Measurements from ENCODE around the gene HM13. TPM values are rescaled to one million over a fixed set of nuclear protein-coding genes. Genes with fewer than 3 reads are reported as not detected.

Gene HM13
- total and polyA plus RNA-seq, 9 of the 15 experiments (the other 6 are each of a cell fraction or from before 2014, with no cell fraction given) = 7.7 to 136 (median 74.5) TPM

- peak; percentile 84 for TF ChIP-seq TEAD4 (IDR thresholded peaks at IDR 0.05; ENCODE audit: low read length)
- TF ChIP-seq TEAD4 (CRISPR knock-in tag; IDR thresholded peaks at IDR 0.05; ENCODE audit: borderline replicate concordance) = no peak
- TF ChIP-seq SIRT6 (IDR thresholded peaks at IDR 0.05; ENCODE audit: low read depth, low read length) = peak; percentile 87
- no peak for TF ChIP-seq CSDE1 (IDR thresholded peaks at IDR 0.05)
- no peak for TF ChIP-seq ZNF140 (CRISPR knock-in tag; IDR thresholded peaks at IDR 0.05)
- TF ChIP-seq ID3 (CRISPR knock-in tag; IDR thresholded peaks at IDR 0.05) = no peak
- peak; percentile 70; the same call in 1 of the 2 replicates for TF ChIP-seq ID3 (tag; IDR thresholded peaks at IDR 0.05)
- TF ChIP-seq CCAR2 (IDR thresholded peaks at IDR 0.05; ENCODE audit: low read depth, low read length) = no peak
- TF ChIP-seq CCNT2 (IDR thresholded peaks at IDR 0.05; ENCODE audit: borderline replicate concordance, extremely low read depth, insufficient read length, low read depth, low read length) = no peak
- no peak for TF ChIP-seq WHSC1 (IDR thresholded peaks at IDR 0.05; ENCODE audit: low read length)
- TF ChIP-seq HNRNPUL1 (IDR thresholded peaks at IDR 0.05; ENCODE audit: low read length) = no peak
- no peak; the same call in 1 of the 2 replicates for TF ChIP-seq RFX7 (CRISPR knock-in tag; IDR thresholded peaks at IDR 0.05)
- TF ChIP-seq XRCC3 (IDR thresholded peaks at IDR 0.05) = no peak
- TF ChIP-seq ZNF232 (CRISPR knock-in tag; IDR thresholded peaks at IDR 0.05) = no peak
- TF ChIP-seq ZFP36 (IDR thresholded peaks at IDR 0.05; ENCODE audit: low read depth, low read length, partially characterized antibody) = no peak
- TF ChIP-seq ASH1L (IDR thresholded peaks at IDR 0.05; ENCODE audit: borderline replicate concordance, low read depth, partially characterized antibody) = no peak
- TF ChIP-seq E2F8 (IDR thresholded peaks at IDR 0.05; ENCODE audit: low read depth, partially characterized antibody) = no peak
- peak; percentile 66 for TF ChIP-seq GATA2 (CRISPR knock-in tag; IDR thresholded peaks at IDR 0.05)
- TF ChIP-seq CBX8 (IDR thresholded peaks at IDR 0.05; ENCODE audit: borderline replicate concordance, extremely low read depth, low read depth, low read length, poor library complexity, severe bottlenecking) = no peak
- TF ChIP-seq ZNF436 (CRISPR knock-in tag; IDR thresholded peaks at IDR 0.05) = no peak
- no peak for TF ChIP-seq CBFB (CRISPR knock-in tag; IDR thresholded peaks at IDR 0.05)
- TF ChIP-seq ZFPM2 (CRISPR knock-in tag; IDR thresholded peaks at IDR 0.05) = 0 out of 2 replicates have a peak, but pooled peaks have one; percentile 13
- TF ChIP-seq GTF2B (IDR thresholded peaks at IDR 0.05; ENCODE audit: extremely low read depth, insufficient read length) = no peak
- TF ChIP-seq PHF21A (IDR thresholded peaks at IDR 0.05; ENCODE audit: borderline replicate concordance, low read depth) = no peak; the same call in 1 of the 2 replicates
- TF ChIP-seq TCF15 (CRISPR knock-in tag; IDR thresholded peaks at IDR 0.05) = no peak
Measured at GRCh38 chr20:31606804-31607639, 92.8 kb downstream of the HM13 start (continued).
